Lower lobe of right lung (tissue), 2 donors: ENCODE results near the gene EPSTI1. TPM values are rescaled to one million over a fixed set of nuclear protein-coding genes. Genes with fewer than 3 reads are reported as not detected.

ENCODE experiments used
- ATAC-seq, 2 donors: fragments of 200-7000 bp; cut with Tn5 transposase; one replicate each; pipeline ENCODE4 v1.9.1; 2020 to 2022; ENCODE audit warnings: mild to moderate bottlenecking in 2 of 2, moderate library complexity in 2 of 2
- DNase-seq: peaks from one replicate; pipeline ENCODE4 v3.0.0-alpha.2; 2020
- H3K27ac ChIP-seq: fragments of 200-600 bp; one replicate; pipeline ENCODE4 v1.8.0; 2022
- H3K27me3 ChIP-seq: fragments of 200-600 bp; one replicate; pipeline ENCODE4 v1.8.0; 2022; ENCODE audit warnings: low read depth
- H3K36me3 ChIP-seq: fragments of 200-600 bp; one replicate; pipeline ENCODE4 v1.8.0; 2022; ENCODE audit warnings: mild to moderate bottlenecking
- H3K4me1 ChIP-seq: fragments of 200-600 bp; one replicate; pipeline ENCODE4 v1.8.0; 2022
- H3K4me3 ChIP-seq: fragments of 200-600 bp; one replicate; pipeline ENCODE4 v1.8.0; 2022; ENCODE audit warnings: mild to moderate bottlenecking
- H3K9me3 ChIP-seq: fragments of 200-600 bp; one replicate; pipeline ENCODE4 v1.8.0; 2022
- intact Hi-C: fragments of 100-400 bp; cut with DNase I; formaldehyde crosslinking; loops from one replicate; pipeline ENCODE4 v1.11.0; 2022
- total RNA-seq: library from RNA; stranded (reverse); fragmentation: NEBNext Ultra II Directional; extraction: Animal tissue kit (Norgen Biotek cat#: 25700); gene quantifications from one replicate; pipeline ENCODE4 v1.2.1, GENCODE V29; 2021
- TF ChIP-seq, protein P1 (sequence below): fragments of 200-600 bp; IDR thresholded peaks from one replicate; pipeline ENCODE4 v1.8.0; 2022; ENCODE audit warnings: antibody characterized with exemption, mild to moderate bottlenecking
- donor health status: DM: no; HTN: yes; CAD: no; lungs with severe emphysema.

Gene EPSTI1
- total RNA-seq, 1 donor from 2014 or later: 38.6 TPM

DNA sequence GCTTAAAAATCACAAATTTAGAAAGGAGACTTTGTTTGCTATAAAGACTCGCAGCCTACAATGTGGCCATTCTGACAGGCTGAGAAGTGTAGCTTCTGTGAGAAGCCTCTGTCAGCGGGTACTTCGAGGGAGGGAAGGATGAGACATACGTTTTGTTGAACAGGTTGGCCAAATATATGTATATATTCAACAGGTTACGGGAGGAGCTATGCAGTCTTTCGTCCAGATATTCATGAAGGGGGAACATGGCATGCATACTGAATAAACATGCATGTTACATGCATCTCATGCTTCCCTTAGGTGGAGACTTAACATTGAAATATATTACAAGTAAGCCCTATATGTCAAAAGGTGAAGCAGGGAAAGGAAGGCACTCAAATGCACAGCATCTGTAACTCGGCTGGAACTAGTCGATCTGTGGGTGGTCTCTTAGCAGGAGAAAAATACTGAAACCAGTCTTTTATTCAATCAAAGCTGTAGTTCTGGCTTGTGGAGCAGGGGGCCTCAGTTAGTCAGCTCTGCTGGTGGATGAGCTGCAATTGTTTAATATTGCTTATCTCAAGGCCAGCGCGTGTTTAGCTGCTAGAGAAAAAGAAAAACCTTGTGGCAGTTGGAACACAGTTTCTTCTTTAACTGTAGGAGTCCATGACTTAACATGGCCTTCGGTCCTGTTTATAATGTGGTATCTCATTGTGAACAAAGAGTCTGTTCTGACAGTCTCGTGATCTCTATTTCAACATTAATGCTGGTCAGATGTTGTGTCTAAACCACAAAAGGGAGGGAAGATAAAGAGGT is 116.4 kb downstream of the EPSTI1 start:
- H3K36me3 ChIP-seq: no peaks in the 10 kb centered on the region
- DNase-seq: no peak
- intact Hi-C loops: no loop called here
- ATAC-seq: no peak
- H3K4me1 ChIP-seq: peaks cover 6% of the 10 kb centered on the region
- no peaks in the 10 kb centered on the region for H3K9me3 ChIP-seq
- H3K4me3 ChIP-seq: no peak overlapping the region
- TF ChIP-seq, protein P1, sequence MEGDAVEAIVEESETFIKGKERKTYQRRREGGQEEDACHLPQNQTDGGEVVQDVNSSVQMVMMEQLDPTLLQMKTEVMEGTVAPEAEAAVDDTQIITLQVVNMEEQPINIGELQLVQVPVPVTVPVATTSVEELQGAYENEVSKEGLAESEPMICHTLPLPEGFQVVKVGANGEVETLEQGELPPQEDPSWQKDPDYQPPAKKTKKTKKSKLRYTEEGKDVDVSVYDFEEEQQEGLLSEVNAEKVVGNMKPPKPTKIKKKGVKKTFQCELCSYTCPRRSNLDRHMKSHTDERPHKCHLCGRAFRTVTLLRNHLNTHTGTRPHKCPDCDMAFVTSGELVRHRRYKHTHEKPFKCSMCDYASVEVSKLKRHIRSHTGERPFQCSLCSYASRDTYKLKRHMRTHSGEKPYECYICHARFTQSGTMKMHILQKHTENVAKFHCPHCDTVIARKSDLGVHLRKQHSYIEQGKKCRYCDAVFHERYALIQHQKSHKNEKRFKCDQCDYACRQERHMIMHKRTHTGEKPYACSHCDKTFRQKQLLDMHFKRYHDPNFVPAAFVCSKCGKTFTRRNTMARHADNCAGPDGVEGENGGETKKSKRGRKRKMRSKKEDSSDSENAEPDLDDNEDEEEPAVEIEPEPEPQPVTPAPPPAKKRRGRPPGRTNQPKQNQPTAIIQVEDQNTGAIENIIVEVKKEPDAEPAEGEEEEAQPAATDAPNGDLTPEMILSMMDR: no peak
- H3K27ac ChIP-seq: no peak overlapping the region
- no peaks in the 10 kb centered on the region for H3K27me3 ChIP-seq

DNA sequence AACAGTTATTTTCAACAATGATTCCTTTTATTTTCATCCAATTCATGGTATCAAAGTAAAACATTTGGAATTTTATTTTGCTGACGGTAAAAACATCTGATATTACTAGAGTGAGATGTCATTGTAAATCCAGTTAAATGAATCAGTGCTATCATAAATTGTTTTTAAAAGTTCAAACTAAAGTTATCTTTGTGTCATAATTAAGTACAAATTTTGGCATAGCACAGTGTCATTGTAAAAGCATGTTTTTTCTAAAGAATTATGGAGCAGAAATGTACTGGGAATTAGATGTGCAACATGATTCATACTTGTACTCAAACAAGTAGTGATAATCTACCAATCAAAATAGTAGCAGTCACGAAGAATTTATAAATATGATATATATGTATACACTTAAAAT is 117.8 kb downstream of the EPSTI1 start:
- TF ChIP-seq, protein P1: no peak
- Histone ChIP-seq H3K9me3 (no peaks in the 10 kb centered on the region), H3K27me3 (no peaks in the 10 kb centered on the region), H3K4me3 (no peak overlapping the region), H3K27ac (no peak overlapping the region), H3K36me3 (no peaks in the 10 kb centered on the region), H3K4me1 (peaks cover 6% of the 10 kb centered on the region)
- no peak for ATAC-seq
- intact Hi-C loops: no loop called here
- DNase-seq: no peak

DNA sequence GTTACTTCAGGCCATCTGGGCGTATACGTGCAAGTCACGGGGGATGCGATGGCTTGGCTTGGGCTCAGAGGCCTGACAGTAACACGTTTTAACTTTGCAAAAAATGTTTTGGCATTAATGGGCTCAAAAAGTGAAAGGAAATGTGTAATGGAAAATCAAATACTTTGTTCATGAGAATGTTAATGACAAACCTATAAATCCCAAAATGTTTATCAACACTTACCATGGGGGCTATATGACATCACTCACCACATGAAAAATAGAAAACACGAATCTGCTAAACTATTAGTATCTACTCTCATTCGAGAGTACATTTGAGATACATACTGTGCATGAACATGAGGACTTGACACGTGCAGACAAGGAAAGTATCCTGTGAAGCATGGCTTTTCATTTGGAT is 119.0 kb downstream of the EPSTI1 start:
- Histone ChIP-seq H3K9me3 (no peaks in the 10 kb centered on the region), H3K27ac (no peak overlapping the region), H3K27me3 (no peaks in the 10 kb centered on the region), H3K4me1 (peaks cover 6% of the 10 kb centered on the region), H3K4me3 (no peak overlapping the region), H3K36me3 (no peaks in the 10 kb centered on the region)
- DNase-seq: no peak
- intact Hi-C loops: no loop called here
- TF ChIP-seq, protein P1: no peak
- no peak for ATAC-seq

DNA sequence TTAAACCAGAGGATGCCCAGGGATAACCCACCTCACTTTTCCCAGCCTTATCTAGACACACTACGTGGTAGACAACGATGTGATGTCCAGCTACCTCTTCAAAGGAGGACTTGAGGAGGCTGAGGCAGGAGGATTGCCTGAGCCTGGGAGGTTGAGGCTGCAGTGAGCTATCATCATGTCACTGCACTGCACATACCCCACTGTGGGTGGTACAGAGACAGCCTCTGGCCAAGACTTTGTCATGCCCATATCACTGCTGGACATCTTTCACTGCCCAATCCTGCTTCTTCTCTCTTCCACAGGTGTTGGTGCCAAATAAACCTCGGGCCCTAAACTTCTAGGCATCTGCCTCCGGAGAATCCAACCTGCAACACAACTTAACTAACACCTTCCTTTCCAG is 124.8 kb downstream of the EPSTI1 start:
- TF ChIP-seq, protein P1: no peak
- no peaks in the 10 kb centered on the region for H3K4me1 ChIP-seq
- DNase-seq: no peak
- H3K36me3 ChIP-seq: no peaks in the 10 kb centered on the region
- H3K27me3 ChIP-seq: no peaks in the 10 kb centered on the region
- H3K9me3 ChIP-seq: no peaks in the 10 kb centered on the region
- H3K4me3 ChIP-seq: no peak overlapping the region
- H3K27ac ChIP-seq: no peak overlapping the region
- ATAC-seq: no peak
- intact Hi-C loops: no loop called here

DNA sequence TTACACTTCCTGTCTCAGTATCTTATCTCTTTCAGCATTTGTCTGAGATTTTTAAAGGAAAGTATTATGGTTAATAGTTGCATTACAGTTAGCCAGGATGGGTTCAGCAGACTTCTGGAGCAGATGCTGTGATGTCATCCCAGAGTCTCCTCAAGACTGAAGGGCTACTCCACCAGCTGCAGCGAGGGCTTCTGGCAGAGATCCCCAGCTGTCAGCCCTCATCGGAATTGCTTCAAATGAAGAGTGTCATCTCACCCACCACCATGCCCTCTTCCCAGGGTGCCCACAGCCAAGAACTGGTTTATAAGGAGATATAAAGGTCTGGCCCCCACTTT is 126.3 kb downstream of the EPSTI1 start:
- no peaks in the 10 kb centered on the region for H3K27me3 ChIP-seq
- no peaks in the 10 kb centered on the region for H3K36me3 ChIP-seq
- no peaks in the 10 kb centered on the region for H3K4me1 ChIP-seq
- intact Hi-C loops: no loop called here
- H3K27ac ChIP-seq: no peak overlapping the region
- ATAC-seq (no peak), DNase-seq (no peak)
- no peaks in the 10 kb centered on the region for H3K9me3 ChIP-seq
- TF ChIP-seq, protein P1: no peak
- H3K4me3 ChIP-seq: no peak overlapping the region
